Measurements from ENCODE around the gene ATCAY. TPM values are rescaled to one million over a fixed set of nuclear protein-coding genes. Genes with fewer than 3 reads are reported as not detected.

Gene ATCAY
- total and polyA plus RNA-seq, 2 of the 13 experiments (the other 11 are each of a cell fraction or from before 2014, with no cell fraction given): not detected

- no peak for TF ChIP-seq SP1 (IDR thresholded peaks at IDR 0.05)
- peak; percentile 54; the same call in 1 of the 2 replicates for TF ChIP-seq SP1 (CRISPR knock-in tag; IDR thresholded peaks at IDR 0.05)
- no peak for TF ChIP-seq HOXD1 (CRISPR knock-in tag; IDR thresholded peaks at IDR 0.05)
- TF ChIP-seq ZC3H4 (CRISPR knock-in tag; IDR thresholded peaks at IDR 0.05; ENCODE audit: borderline replicate concordance): no peak
- TF ChIP-seq ZNF30 (CRISPR knock-in tag; IDR thresholded peaks at IDR 0.05): no peak
- peak; percentile 27; the same call in 1 of the 2 replicates for TF ChIP-seq ZNF335 (CRISPR knock-in tag; IDR thresholded peaks at IDR 0.05)
- TF ChIP-seq FOXA1 (IDR thresholded peaks at IDR 0.05): no peak
- peak; percentile 96 for TF ChIP-seq FOXA1 (CRISPR knock-in tag; IDR thresholded peaks at IDR 0.05)
- no peak for TF ChIP-seq ZNF484 (CRISPR knock-in tag; IDR thresholded peaks at IDR 0.05; ENCODE audit: borderline replicate concordance, low read depth)
- TF ChIP-seq ZBTB14 (CRISPR knock-in tag; IDR thresholded peaks at IDR 0.05): no peak
- no peak for TF ChIP-seq ZFP37 (CRISPR knock-in tag; IDR thresholded peaks at IDR 0.05; ENCODE audit: borderline replicate concordance)
- no peak for TF ChIP-seq ZNF605 (CRISPR knock-in tag; IDR thresholded peaks at IDR 0.05)
- TF ChIP-seq KLF9 (CRISPR knock-in tag; IDR thresholded peaks at IDR 0.05; ENCODE audit: low read depth): 0 out of 2 replicates have a peak, but pooled peaks have one; percentile 52
- TF ChIP-seq SAP130 (CRISPR knock-in tag; IDR thresholded peaks at IDR 0.05; ENCODE audit: low read depth): peak; percentile 87
- no peak for TF ChIP-seq DPF2 (CRISPR knock-in tag; IDR thresholded peaks at IDR 0.05; ENCODE audit: borderline replicate concordance, low read depth)
- TF ChIP-seq ELF3 (CRISPR knock-in tag; IDR thresholded peaks at IDR 0.05): peak; percentile 50; the same call in 1 of the 2 replicates
- TF ChIP-seq NFYC (CRISPR knock-in tag; IDR thresholded peaks at IDR 0.05): peak; percentile 26; the same call in 1 of the 2 replicates
- no peak for TF ChIP-seq ZNF513 (CRISPR knock-in tag; conservative IDR thresholded peaks at IDR 0.05)
- no peak for TF ChIP-seq ZNF775 (CRISPR knock-in tag; IDR thresholded peaks at IDR 0.05; ENCODE audit: borderline replicate concordance)
- no peak for TF ChIP-seq ZNF747 (CRISPR knock-in tag; IDR thresholded peaks at IDR 0.05; ENCODE audit: borderline replicate concordance)
- 0 out of 2 replicates have a peak, but pooled peaks have one; percentile 7 for TF ChIP-seq ZNF446 (CRISPR knock-in tag; IDR thresholded peaks at IDR 0.05)
- TF ChIP-seq CHCHD3 (CRISPR knock-in tag; IDR thresholded peaks at IDR 0.05): no peak
- peak; percentile 47; the same call in 1 of the 2 replicates for TF ChIP-seq ZBTB21 (CRISPR knock-in tag; IDR thresholded peaks at IDR 0.05)
- no peak for TF ChIP-seq ZNF414 (CRISPR knock-in tag; IDR thresholded peaks at IDR 0.05)
- no peak for TF ChIP-seq NFATC3 (CRISPR knock-in tag; IDR thresholded peaks at IDR 0.05)
- TF ChIP-seq SOX6 (IDR thresholded peaks at IDR 0.05): no peak
- TF ChIP-seq SOX6 (CRISPR knock-in tag; IDR thresholded peaks at IDR 0.05): peak; percentile 53
- no peak for TF ChIP-seq NFKB2 (CRISPR knock-in tag; IDR thresholded peaks at IDR 0.05; ENCODE audit: borderline replicate concordance)
- no peak for TF ChIP-seq TRIM22 (IDR thresholded peaks at IDR 0.05)
Observed at GRCh38 chr19:3968556-3969434, 88.3 kb downstream of the ATCAY start (continued).
